Mammary epithelial cell (primary cell): ENCODE data around the gene AGXT2.

Source experiments
- EZH2 ChIP-seq: IDR thresholded peaks from 2 replicates; pipeline ENCODE4 v1.6.1; 2012; ENCODE audit warnings: low read length, inconsistent platforms, borderline replicate concordance
- TF ChIP-seq, protein P1 (sequence below), 2 donors: IDR thresholded peaks in 1 of 2; conservative IDR thresholded peaks in 1 of 2; 2 replicates each; pipeline ENCODE4 v1.5.1; 2011 to 2012; ENCODE audit warnings: inconsistent platforms in 2 of 2, low read length in 2 of 2, mild to moderate bottlenecking in 2 of 2, control low read depth in 1 of 2, low read depth in 1 of 2; ENCODE audit not compliant: insufficient read depth in 1 of 2; ENCODE audit errors: extremely low read depth in 1 of 2

DNA sequence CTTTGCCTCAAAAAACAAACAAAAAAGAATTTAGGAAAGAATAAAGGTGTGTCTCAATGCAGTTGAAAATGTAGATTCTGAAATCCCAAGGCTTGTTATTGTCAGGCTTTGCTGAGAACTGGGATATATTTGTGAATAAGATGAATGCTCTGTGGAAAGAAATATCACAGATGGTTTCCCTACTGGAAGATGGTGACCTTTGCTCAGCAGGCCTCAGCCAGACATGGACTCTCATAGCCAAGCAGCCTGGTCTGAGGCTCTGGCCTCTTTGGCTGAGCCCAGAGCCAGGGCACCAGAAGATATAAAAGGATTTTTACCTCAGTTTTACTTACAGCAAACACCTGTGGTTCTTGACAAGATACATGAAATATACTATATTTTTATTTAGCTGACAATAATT lies 37.1 kb downstream of the AGXT2 start:
- TF ChIP-seq EZH2: no peak
- TF ChIP-seq, protein P1, sequence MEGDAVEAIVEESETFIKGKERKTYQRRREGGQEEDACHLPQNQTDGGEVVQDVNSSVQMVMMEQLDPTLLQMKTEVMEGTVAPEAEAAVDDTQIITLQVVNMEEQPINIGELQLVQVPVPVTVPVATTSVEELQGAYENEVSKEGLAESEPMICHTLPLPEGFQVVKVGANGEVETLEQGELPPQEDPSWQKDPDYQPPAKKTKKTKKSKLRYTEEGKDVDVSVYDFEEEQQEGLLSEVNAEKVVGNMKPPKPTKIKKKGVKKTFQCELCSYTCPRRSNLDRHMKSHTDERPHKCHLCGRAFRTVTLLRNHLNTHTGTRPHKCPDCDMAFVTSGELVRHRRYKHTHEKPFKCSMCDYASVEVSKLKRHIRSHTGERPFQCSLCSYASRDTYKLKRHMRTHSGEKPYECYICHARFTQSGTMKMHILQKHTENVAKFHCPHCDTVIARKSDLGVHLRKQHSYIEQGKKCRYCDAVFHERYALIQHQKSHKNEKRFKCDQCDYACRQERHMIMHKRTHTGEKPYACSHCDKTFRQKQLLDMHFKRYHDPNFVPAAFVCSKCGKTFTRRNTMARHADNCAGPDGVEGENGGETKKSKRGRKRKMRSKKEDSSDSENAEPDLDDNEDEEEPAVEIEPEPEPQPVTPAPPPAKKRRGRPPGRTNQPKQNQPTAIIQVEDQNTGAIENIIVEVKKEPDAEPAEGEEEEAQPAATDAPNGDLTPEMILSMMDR (conservative IDR thresholded peaks at IDR 0.05 in 1 of 2, IDR thresholded peaks at IDR 0.05 in 1 of 2; ENCODE audit: extremely low read depth in 1 of 2, insufficient read depth in 1 of 2, low read depth in 1 of 2, low read length in 2 of 2): no peak
